H9 (cell line): ENCODE data around the gene FAS. TPM values are rescaled to one million over a fixed set of nuclear protein-coding genes. Genes with fewer than 3 reads are reported as not detected.
A peak's percentile ranks its signal among the peaks of the same experiment; 100 is the strongest.

Experiments
- DNase-seq: peaks from one replicate; pipeline ENCODE4 v3.0.0-alpha.2; 2017
- H2AFZ ChIP-seq: one replicate; pipeline ENCODE4 v1.6.1; 2013; ENCODE audit warnings: mild to moderate bottlenecking, low read length, control low read depth, moderate library complexity
- H2AK5ac ChIP-seq: 2 replicates; pipeline ENCODE4 v1.6.1; 2013; ENCODE audit warnings: low read length, control low read depth, mixed read lengths; ENCODE audit not compliant: insufficient read length
- H2BK120ac ChIP-seq: one replicate; pipeline ENCODE4 v1.6.1; 2013; ENCODE audit warnings: low read depth, mild to moderate bottlenecking, low read length, control low read depth, inconsistent platforms; ENCODE audit not compliant: poor library complexity, severe bottlenecking
- H2BK12ac ChIP-seq: 2 replicates; pipeline ENCODE4 v1.6.1; 2013; ENCODE audit warnings: low read length, control low read depth, mixed read lengths, low read depth; ENCODE audit not compliant: insufficient read length
- H2BK15ac ChIP-seq: 2 replicates; pipeline ENCODE4 v1.6.1; 2013; ENCODE audit warnings: low read depth, low read length, control low read depth
- H2BK20ac ChIP-seq: one replicate; pipeline ENCODE4 v1.6.1; 2013; ENCODE audit warnings: low read depth, mild to moderate bottlenecking, low read length, control low read depth, inconsistent platforms; ENCODE audit not compliant: poor library complexity, severe bottlenecking
- H2BK5ac ChIP-seq: 2 replicates; pipeline ENCODE4 v1.6.1; 2013; ENCODE audit warnings: low read length, control low read depth, mixed read lengths; ENCODE audit not compliant: insufficient read length
- H3K14ac ChIP-seq: 2 replicates; pipeline ENCODE4 v1.6.1; 2013; ENCODE audit warnings: low read length, control low read depth; ENCODE audit not compliant: insufficient read depth
- H3K18ac ChIP-seq: 2 replicates; pipeline ENCODE4 v1.6.1; 2013; ENCODE audit warnings: low read depth, mild to moderate bottlenecking, mixed read lengths, low read length, control low read depth; ENCODE audit not compliant: insufficient read length
- H3K23ac ChIP-seq: 2 replicates; pipeline ENCODE4 v1.6.1; 2013; ENCODE audit warnings: low read length, control low read depth, mixed read lengths, low read depth; ENCODE audit not compliant: insufficient read length
- H3K23me2 ChIP-seq: 2 replicates; pipeline ENCODE4 v1.6.1; 2013; ENCODE audit warnings: low read depth, mild to moderate bottlenecking, mixed read lengths, low read length, control low read depth; ENCODE audit not compliant: insufficient read length, poor library complexity, severe bottlenecking
- H3K27ac ChIP-seq: 2 replicates; pipeline ENCODE4 v1.5.1; 2013; ENCODE audit warnings: low read length, control low read depth, mixed read lengths, low read depth; ENCODE audit not compliant: insufficient read length
- H3K27me3 ChIP-seq: 2 replicates; pipeline ENCODE4 v1.6.1; 2013; ENCODE audit warnings: low read length, control low read depth, inconsistent platforms; ENCODE audit not compliant: insufficient read depth
- H3K4ac ChIP-seq: 2 replicates; pipeline ENCODE4 v1.6.1; 2013; ENCODE audit warnings: low read depth, mild to moderate bottlenecking, control low read depth, inconsistent platforms, low read length, moderate library complexity
- H3K4me1 ChIP-seq: 2 replicates; pipeline ENCODE4 v1.6.1; 2013; ENCODE audit warnings: low read length, control low read depth, inconsistent platforms; ENCODE audit not compliant: insufficient read depth
- H3K4me2 ChIP-seq: 2 replicates; pipeline ENCODE4 v1.6.1; 2013; ENCODE audit warnings: low read length, control low read depth, mixed read lengths; ENCODE audit not compliant: insufficient read length, insufficient read depth
- H3K56ac ChIP-seq: 2 replicates; pipeline ENCODE4 v1.6.1; 2013; ENCODE audit warnings: low read depth, mild to moderate bottlenecking, mixed read lengths, low read length, control low read depth; ENCODE audit not compliant: insufficient read length
- H3K79me1 ChIP-seq: 2 replicates; pipeline ENCODE4 v1.6.1; 2013; ENCODE audit warnings: low read depth, mild to moderate bottlenecking, moderate library complexity, low read length, control low read depth, inconsistent platforms; ENCODE audit not compliant: insufficient read depth, poor library complexity, severe bottlenecking
- H3K79me2 ChIP-seq: 2 replicates; pipeline ENCODE4 v1.6.1; 2013; ENCODE audit warnings: low read length, control low read depth, inconsistent platforms; ENCODE audit not compliant: insufficient read depth
- H3K9ac ChIP-seq: 2 replicates; pipeline ENCODE4 v1.6.1; 2013; ENCODE audit warnings: low read length, control low read depth, mixed read lengths; ENCODE audit not compliant: insufficient read length; ENCODE audit errors: extremely low read depth
- H3K9me3 ChIP-seq: one replicate; pipeline ENCODE4 v1.6.1; 2013; ENCODE audit warnings: low read depth, low read length, inconsistent platforms; ENCODE audit not compliant: control insufficient read depth
- H3T11ph ChIP-seq: one replicate; pipeline ENCODE4 v1.6.1; 2013; ENCODE audit warnings: mild to moderate bottlenecking, low read length, control low read depth, inconsistent platforms
- H4K20me1 ChIP-seq: one replicate; pipeline ENCODE4 v1.6.1; 2013; ENCODE audit not compliant: control insufficient read depth, insufficient read length, insufficient read depth
- H4K5ac ChIP-seq: 2 replicates; pipeline ENCODE4 v1.6.1; 2013; ENCODE audit warnings: low read depth, mild to moderate bottlenecking, mixed read lengths, low read length, control low read depth; ENCODE audit not compliant: insufficient read length
- H4K8ac ChIP-seq: replicated peaks from 2 replicates; pipeline ENCODE4 v1.6.1; 2013; ENCODE audit warnings: low read length, control low read depth, mixed read lengths, low read depth; ENCODE audit not compliant: insufficient read length
- H4K91ac ChIP-seq: 2 replicates; pipeline ENCODE4 v1.6.1; 2013; ENCODE audit warnings: low read depth, mild to moderate bottlenecking, moderate library complexity, mixed read lengths, low read length, control low read depth; ENCODE audit not compliant: insufficient read length
- H3K27ac Mint-ChIP-seq, 3 experiments: 2 replicates in 2 of 3; 3 replicates in 1 of 3; pipeline ENCODE4 v1.8.0; 2020 to 2021; ENCODE audit warnings: mixed read lengths in 3 of 3, mild to moderate bottlenecking in 1 of 3, moderate library complexity in 1 of 3
- H3K27me3 Mint-ChIP-seq: 2 replicates; pipeline ENCODE4 v1.8.0; 2021; ENCODE audit warnings: low read depth, mild to moderate bottlenecking, moderate library complexity, mixed read lengths
- H3K36me3 Mint-ChIP-seq, 3 experiments: 2 replicates in 2 of 3; 3 replicates in 1 of 3; pipeline ENCODE4 v1.8.0; 2020 to 2021; ENCODE audit warnings: low read depth in 3 of 3, mixed read lengths in 3 of 3; ENCODE audit not compliant: insufficient read depth in 1 of 3
- H3K4me1 Mint-ChIP-seq, 2 experiments: 2 replicates each; pipeline ENCODE4 v1.8.0; 2020; ENCODE audit warnings: mixed read lengths in 2 of 2
- H3K4me3 Mint-ChIP-seq, 2 experiments: 2 replicates in 1 of 2; 3 replicates in 1 of 2; pipeline ENCODE4 v1.8.0; 2020 to 2021; ENCODE audit warnings: mild to moderate bottlenecking in 2 of 2, mixed read lengths in 2 of 2, moderate library complexity in 1 of 2
- H3K9me3 Mint-ChIP-seq, 2 experiments: 2 replicates in 1 of 2; 3 replicates in 1 of 2; pipeline ENCODE4 v1.8.0; 2020; ENCODE audit warnings: mild to moderate bottlenecking in 2 of 2, mixed read lengths in 2 of 2, moderate library complexity in 1 of 2
- CTCF ChIP-seq: fragments of 200-600 bp; sonication (generic); conservative IDR thresholded peaks from 3 replicates; pipeline ENCODE4 v1.8.0; 2021; ENCODE audit warnings: antibody characterized with exemption, mild to moderate bottlenecking
- WGBS: extraction: QIAGEN DNeasy Blood & Tissue Kit; methylation state at CpG from one replicate; pipeline ENCODE4 v1.1.7; 2013; ENCODE audit warnings: missing lambda C conversion rate, low lambda C conversion rate, mixed read lengths; ENCODE audit not compliant: insufficient read length; ENCODE audit errors: extremely low coverage; 5-methylcytosine and 5-hydroxymethylcytosine counted together
- total RNA-seq: library from RNA; stranded (reverse); gene quantifications from 2 replicates; pipeline ENCODE4 v1.2.1, GENCODE V29; 2021

FAS gene
- total RNA-seq, 1 experiment from 2014 or later: 3.0 TPM

DNA sequence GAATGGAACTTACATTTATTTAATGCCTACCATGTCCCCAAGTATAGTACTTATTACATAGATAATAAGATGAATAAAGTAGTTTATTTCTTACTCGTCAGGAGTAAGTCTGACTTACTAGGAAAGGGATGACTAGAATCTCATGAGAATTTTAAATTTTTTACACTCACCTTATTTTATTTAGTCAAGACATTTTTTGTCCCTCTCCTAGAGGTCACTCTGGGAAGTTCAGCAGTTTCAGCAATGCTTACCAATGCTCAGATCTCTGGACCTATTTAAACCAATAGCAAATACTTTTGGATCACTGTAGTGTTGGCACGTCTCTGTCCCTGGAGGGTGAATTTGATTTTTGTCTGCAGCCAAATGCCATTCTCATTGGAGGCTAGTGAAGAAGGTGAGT, 27.3 kb upstream of the FAS start:
- no CpG with 5 or more reads among the region's 2 CpGs for WGBS

More for the DNA sequence above, 27.3 kb upstream of the FAS start:
- Histone ChIP-seq H3K4me1 (no peaks in the 10 kb centered on the region), H2BK12ac (no peak overlapping the region), H2BK20ac (no peak overlapping the region), H4K20me1 (no peaks in the 10 kb centered on the region), H3K18ac (no peak overlapping the region), H2AFZ (no peak overlapping the region), H3K14ac (no peak overlapping the region), H3K23me2 (no peaks in the 10 kb centered on the region), H3K4ac (no peak overlapping the region), H3T11ph (no peak overlapping the region), H3K9ac (no peak overlapping the region), H4K8ac (no peak overlapping the region), H4K5ac (no peak overlapping the region), H3K4me2 (no peak overlapping the region), H3K79me2 (no peaks in the 10 kb centered on the region), H2BK5ac (no peak overlapping the region), H4K91ac (no peak overlapping the region), H3K79me1 (no peaks in the 10 kb centered on the region), H3K27me3 (no peaks in the 10 kb centered on the region), H2AK5ac (no peak overlapping the region), H3K23ac (no peak overlapping the region), H2BK120ac (no peak overlapping the region), H3K56ac (no peak overlapping the region), H3K9me3 (no peaks in the 10 kb centered on the region), H3K27ac (no peak overlapping the region), H2BK15ac (no peak overlapping the region)
- Mint-ChIP-seq H3K4me1 (peaks cover 0 to 9% of the 10 kb centered on the region in 2 experiments; a peak in 2 of 4 replicates), H3K27ac (no peak overlapping the region), H3K36me3 (no peaks in the 10 kb centered on the region), H3K9me3 (no peaks in the 10 kb centered on the region), H3K4me3 (no peak overlapping the region), H3K27me3 (no peaks in the 10 kb centered on the region)
- DNase-seq: no peak
- peak; percentile 41 for TF ChIP-seq CTCF
